ENCODE data around the gene MARCHF2. TPM values are rescaled to one million over a fixed set of nuclear protein-coding genes. Genes with fewer than 3 reads are reported as not detected.

MARCHF2 gene
- total and polyA plus RNA-seq, 4 donors: 26.7 to 81.5 (median 47.8) TPM

DNA sequence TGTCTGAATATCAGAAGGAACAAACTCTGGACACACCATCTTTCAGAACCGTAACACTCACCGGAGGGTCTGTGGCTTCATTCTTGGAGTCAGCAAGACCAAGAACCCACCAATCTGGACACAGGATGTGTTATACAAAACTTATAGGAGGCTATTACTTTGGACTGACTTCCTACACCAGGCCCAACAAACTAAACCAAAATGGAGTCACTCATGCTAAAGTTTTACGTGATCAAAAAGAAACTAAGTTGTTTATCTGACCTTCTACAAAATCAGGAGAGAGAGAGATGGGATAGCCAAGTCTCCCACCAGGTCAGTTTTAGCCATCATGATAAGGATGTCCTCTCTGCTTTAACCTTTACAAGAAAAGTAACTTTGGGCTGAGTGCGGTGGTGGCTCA, 26.1 kb upstream of the MARCHF2 start:
- no peaks in the 10 kb centered on the region for H3K27me3 ChIP-seq (ENCODE audit: control insufficient read depth in 3 of 3, insufficient read depth in 3 of 3, low read length in 2 of 3)

DNA sequence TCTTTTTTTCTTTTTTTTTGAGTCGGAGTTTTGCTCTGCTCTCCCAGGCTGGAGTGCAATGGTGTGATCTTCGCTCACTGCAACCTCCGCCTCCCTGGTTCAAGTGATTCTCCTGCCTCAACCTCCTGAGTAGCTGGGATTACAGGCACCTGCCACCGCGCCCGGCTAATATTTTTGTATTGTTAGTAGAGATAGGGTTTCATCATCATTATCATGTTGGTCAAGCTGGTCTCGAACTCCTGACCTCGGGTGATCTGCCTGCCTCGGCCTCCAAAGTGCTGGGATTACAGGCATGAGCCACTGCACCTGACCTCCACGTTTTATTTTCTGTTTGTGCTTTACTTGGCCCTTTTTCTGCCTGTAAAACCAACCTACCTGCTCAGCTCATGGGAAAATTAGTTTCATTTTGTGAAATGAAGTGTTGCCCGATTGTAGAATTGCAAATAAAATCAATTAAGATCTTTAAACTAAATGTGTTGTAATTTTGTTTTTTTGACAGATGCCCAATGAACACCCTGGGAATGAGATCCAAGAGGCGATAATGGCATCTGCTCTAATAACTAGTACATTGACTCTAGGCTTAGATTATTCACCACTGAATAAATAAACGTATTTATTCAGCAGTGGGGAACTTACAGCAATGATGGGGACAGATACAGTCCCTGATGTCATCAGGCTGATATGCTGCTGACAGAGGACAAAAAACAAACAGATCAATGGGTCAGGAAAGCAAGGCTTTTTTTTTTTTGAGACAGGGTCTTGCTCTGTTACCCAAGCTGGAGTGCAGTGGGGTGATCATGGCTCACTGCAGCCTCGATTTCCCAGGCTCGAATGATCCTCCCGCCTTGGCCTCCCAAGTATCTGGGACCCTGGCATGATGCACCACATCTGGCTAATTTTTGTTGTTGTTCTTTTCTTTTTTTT, 25.2 kb upstream of the MARCHF2 start:
- Histone ChIP-seq H3K4me3 (no peak overlapping the region), H3K27ac (ENCODE audit: low read depth in 1 of 2, low read length in 1 of 2) (no peak overlapping the region), H3K4me1 (ENCODE audit: control insufficient read depth in 5 of 5, insufficient read depth in 5 of 5, low read length in 5 of 5) (peaks cover 5 to 16% (median 11%) of the 10 kb centered on the region in 5 donors), H3K9ac (ENCODE audit: insufficient read depth in 1 of 2, low read length in 2 of 2) (no peak overlapping the region), H3K27me3 (ENCODE audit: control insufficient read depth in 3 of 3, insufficient read depth in 3 of 3, low read length in 2 of 3) (no peaks in the 10 kb centered on the region), H3K36me3 (ENCODE audit: control insufficient read depth in 4 of 4, insufficient read depth in 4 of 4, low read length in 4 of 4) (peaks cover 0 to 4% (median 0%) of the 10 kb centered on the region in 4 donors), H3K9me3 (ENCODE audit: control insufficient read depth in 4 of 4, insufficient read depth in 3 of 4, low read length in 3 of 4) (no peaks in the 10 kb centered on the region)
- ATAC-seq (ENCODE audit: insufficient read depth, low FRiP score) (no peak), DNase-seq (no peak)
- WGBS, 2 donors: 95 to 97% methylated on average over 16 of the region's 16 CpGs
- TF ChIP-seq, protein P1, sequence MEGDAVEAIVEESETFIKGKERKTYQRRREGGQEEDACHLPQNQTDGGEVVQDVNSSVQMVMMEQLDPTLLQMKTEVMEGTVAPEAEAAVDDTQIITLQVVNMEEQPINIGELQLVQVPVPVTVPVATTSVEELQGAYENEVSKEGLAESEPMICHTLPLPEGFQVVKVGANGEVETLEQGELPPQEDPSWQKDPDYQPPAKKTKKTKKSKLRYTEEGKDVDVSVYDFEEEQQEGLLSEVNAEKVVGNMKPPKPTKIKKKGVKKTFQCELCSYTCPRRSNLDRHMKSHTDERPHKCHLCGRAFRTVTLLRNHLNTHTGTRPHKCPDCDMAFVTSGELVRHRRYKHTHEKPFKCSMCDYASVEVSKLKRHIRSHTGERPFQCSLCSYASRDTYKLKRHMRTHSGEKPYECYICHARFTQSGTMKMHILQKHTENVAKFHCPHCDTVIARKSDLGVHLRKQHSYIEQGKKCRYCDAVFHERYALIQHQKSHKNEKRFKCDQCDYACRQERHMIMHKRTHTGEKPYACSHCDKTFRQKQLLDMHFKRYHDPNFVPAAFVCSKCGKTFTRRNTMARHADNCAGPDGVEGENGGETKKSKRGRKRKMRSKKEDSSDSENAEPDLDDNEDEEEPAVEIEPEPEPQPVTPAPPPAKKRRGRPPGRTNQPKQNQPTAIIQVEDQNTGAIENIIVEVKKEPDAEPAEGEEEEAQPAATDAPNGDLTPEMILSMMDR (IDR thresholded peaks at IDR 0.05; ENCODE audit: control extremely low read depth, extremely low read depth): no peak

More for the DNA sequence above, 26.1 kb upstream of the MARCHF2 start:
- H3K4me3 ChIP-seq: no peak overlapping the region
- H3K4me1 ChIP-seq (ENCODE audit: control insufficient read depth in 5 of 5, insufficient read depth in 5 of 5, low read length in 5 of 5): peaks cover under 1 to 12% (median 9%) of the 10 kb centered on the region in 5 donors
- no peak overlapping the region for H3K9ac ChIP-seq (ENCODE audit: insufficient read depth in 1 of 2, low read length in 2 of 2)
- DNase-seq (no peak), ATAC-seq (ENCODE audit: insufficient read depth, low FRiP score) (no peak)
- WGBS, 2 donors: 92 to 99% methylated on average over 4 of the region's 4 CpGs
- H3K36me3 ChIP-seq (ENCODE audit: control insufficient read depth in 4 of 4, insufficient read depth in 4 of 4, low read length in 4 of 4): peaks cover 0 to 4% (median 0%) of the 10 kb centered on the region in 4 donors
- H3K27ac ChIP-seq (ENCODE audit: low read depth in 1 of 2, low read length in 1 of 2): no peak overlapping the region
- no peaks in the 10 kb centered on the region for H3K9me3 ChIP-seq (ENCODE audit: control insufficient read depth in 4 of 4, insufficient read depth in 3 of 4, low read length in 3 of 4)
- TF ChIP-seq, protein P1 (IDR thresholded peaks at IDR 0.05; ENCODE audit: control extremely low read depth, extremely low read depth): no peak

DNA sequence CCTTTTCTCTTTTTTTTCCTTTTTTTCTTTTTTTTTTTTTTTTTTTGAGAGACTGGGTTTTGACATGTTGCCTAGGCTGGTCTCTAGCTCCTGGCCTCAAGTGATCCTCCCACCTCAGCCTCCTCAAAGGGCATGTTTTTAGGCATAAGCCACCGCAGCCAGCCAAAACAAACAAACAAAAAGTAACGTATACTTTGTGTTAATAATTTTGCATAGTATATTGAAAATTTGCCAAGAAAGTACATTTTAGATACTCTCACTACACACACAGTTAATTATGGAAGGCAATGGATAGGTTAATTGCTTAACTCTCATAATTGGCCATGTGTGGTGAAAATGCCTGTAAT, 24.5 kb upstream of the MARCHF2 start:
- H3K9me3 ChIP-seq (ENCODE audit: control insufficient read depth in 4 of 4, insufficient read depth in 3 of 4, low read length in 3 of 4): no peaks in the 10 kb centered on the region
- TF ChIP-seq, protein P1 (IDR thresholded peaks at IDR 0.05; ENCODE audit: control extremely low read depth, extremely low read depth): no peak
- H3K4me1 ChIP-seq (ENCODE audit: control insufficient read depth in 5 of 5, insufficient read depth in 5 of 5, low read length in 5 of 5): peaks cover 6 to 21% (median 11%) of the 10 kb centered on the region in 5 donors
- no peak overlapping the region for H3K9ac ChIP-seq (ENCODE audit: insufficient read depth in 1 of 2, low read length in 2 of 2)
- 66 to 68% methylated on average over 2 of the region's 2 CpGs for WGBS, 2 donors
- no peak overlapping the region for H3K27ac ChIP-seq (ENCODE audit: low read depth in 1 of 2, low read length in 1 of 2)
- peaks cover 0 to 4% (median 1%) of the 10 kb centered on the region in 4 donors for H3K36me3 ChIP-seq (ENCODE audit: control insufficient read depth in 4 of 4, insufficient read depth in 4 of 4, low read length in 4 of 4)
- no peaks in the 10 kb centered on the region for H3K27me3 ChIP-seq (ENCODE audit: control insufficient read depth in 3 of 3, insufficient read depth in 3 of 3, low read length in 2 of 3)
- no peak overlapping the region for H3K4me3 ChIP-seq
- no peak for DNase-seq
- no peak for ATAC-seq (ENCODE audit: insufficient read depth, low FRiP score)

All from lung (tissue), 12 donors.